Activated CD8-positive, alpha-beta T cell treated with anti-CD3 and anti-CD28 coated beads for 36 hours (primary cell): ENCODE measurements around the gene IFNG-AS1. TPM values are rescaled to one million over a fixed set of nuclear protein-coding genes. Genes with fewer than 3 reads are reported as not detected.

ENCODE experiments used
- ATAC-seq: fragments of 200-7000 bp; cut with Tn5 transposase; one replicate; pipeline ENCODE4 v1.10.0; 2021; ENCODE audit warnings: mild to moderate bottlenecking, moderate library complexity
- CTCF ChIA-PET: fragments of 350-600 bp; sonication (Branson Sonifier 250); formaldehyde crosslinking; loops from one replicate; lab custom pipeline; 2021; ENCODE audit warnings: antibody characterized with exemption; lab: Charles Lee
- POLR2A ChIA-PET: fragments of 350-600 bp; sonication (Branson Sonifier 250); formaldehyde crosslinking; loops from one replicate; lab custom pipeline; 2021; ENCODE audit warnings: antibody characterized with exemption; lab: Charles Lee
- DNase-seq: peaks from one replicate; pipeline ENCODE4 v3.0.0-alpha.2; 2020
- H3K27ac Mint-ChIP-seq: one replicate; pipeline ENCODE4 v1.8.0; 2021; ENCODE audit warnings: mild to moderate bottlenecking, mixed read lengths
- H3K27me3 Mint-ChIP-seq: one replicate; pipeline ENCODE4 v1.8.0; 2021; ENCODE audit warnings: mixed read lengths
- H3K36me3 Mint-ChIP-seq: one replicate; pipeline ENCODE4 v1.8.0; 2021; ENCODE audit warnings: low read depth, mixed read lengths
- H3K4me1 Mint-ChIP-seq: one replicate; pipeline ENCODE4 v1.8.0; 2021; ENCODE audit warnings: low read depth, mixed read lengths
- H3K4me3 Mint-ChIP-seq: one replicate; pipeline ENCODE4 v1.8.0; 2021; ENCODE audit warnings: mild to moderate bottlenecking, moderate library complexity, mixed read lengths
- H3K9me3 Mint-ChIP-seq: one replicate; pipeline ENCODE4 v1.8.0; 2021; ENCODE audit warnings: mixed read lengths
- CTCF ChIP-seq: fragments of 200-600 bp; IDR thresholded peaks from one replicate; pipeline ENCODE4 v1.8.0; 2022; ENCODE audit warnings: antibody characterized with exemption, mild to moderate bottlenecking
- intact Hi-C: fragments of 100-400 bp; cut with micrococcal nuclease; formaldehyde crosslinking; loops from one replicate; pipeline ENCODE4 v1.10.0; 2022
- total RNA-seq, 2 experiments: library from RNA; stranded (reverse); gene quantifications; one replicate each; pipeline ENCODE4 v1.2.3, GENCODE V29; 2021

Gene IFNG-AS1
- total RNA-seq, 2 experiments from 2014 or later, result 0.25 TPM; not detected in 1

- Mint-ChIP-seq H3K27me3 (no peaks in the 10 kb centered on the region), H3K36me3 (no peaks in the 10 kb centered on the region), H3K9me3 (peaks cover 3% of the 10 kb centered on the region), H3K4me1 (no peaks in the 10 kb centered on the region), H3K27ac (no peak overlapping the region), H3K4me3 (no peak overlapping the region)
- ChIA-PET CTCF (interaction anchor here (1.0 kb wide), 1 partner anchor 18 kb away, joined by 4 read pairs; no protein-coding TSS in a partner anchor), POLR2A (no interaction called here)
- DNase-seq, result no peak
- TF ChIP-seq CTCF, result no peak
- intact Hi-C loops, result no loop called here
- ATAC-seq, result no peak
Observed at GRCh38 chr12:67964456-67964855, 24.8 kb upstream of the IFNG-AS1 start.

- ATAC-seq (no peak), DNase-seq (no peak)
- H3K9me3 Mint-ChIP-seq, result no peaks in the 10 kb centered on the region
- H3K27ac Mint-ChIP-seq, result no peak overlapping the region
- H3K4me1 Mint-ChIP-seq, result no peaks in the 10 kb centered on the region
- intact Hi-C loops, result no loop called here
- no peak overlapping the region for H3K4me3 Mint-ChIP-seq
- H3K36me3 Mint-ChIP-seq, result no peaks in the 10 kb centered on the region
- ChIA-PET CTCF (interaction anchor here (0.9 to 2.2 kb wide), 2 partner anchors 24 to 126 kb away, joined by 3 to 8 read pairs; no protein-coding TSS in a partner anchor), POLR2A (no interaction called here)
- no peak for TF ChIP-seq CTCF
- no peaks in the 10 kb centered on the region for H3K27me3 Mint-ChIP-seq
Observed at GRCh38 chr12:67966560-67966959, 22.7 kb upstream of the IFNG-AS1 start.

GRCh38 chr12:67968321-67968720, 20.9 kb upstream of the IFNG-AS1 start:
- H3K36me3 Mint-ChIP-seq, result no peaks in the 10 kb centered on the region
- intact Hi-C loops, result no loop called here
- no peak overlapping the region for H3K27ac Mint-ChIP-seq
- H3K4me3 Mint-ChIP-seq, result no peak overlapping the region
- POLR2A ChIA-PET, result no interaction called here
- no peak for DNase-seq
- CTCF ChIA-PET, result interaction anchor here (1.4 kb wide), 2 partner anchors 15 to 23 kb away, joined by 3 read pairs; no protein-coding TSS in a partner anchor
- no peaks in the 10 kb centered on the region for H3K9me3 Mint-ChIP-seq
- H3K27me3 Mint-ChIP-seq, result no peaks in the 10 kb centered on the region
- ATAC-seq, result no peak
- TF ChIP-seq CTCF, result no peak
- no peaks in the 10 kb centered on the region for H3K4me1 Mint-ChIP-seq

GRCh38 chr12:67968725-67969124, 20.5 kb upstream of the IFNG-AS1 start:
- Mint-ChIP-seq H3K36me3 (no peaks in the 10 kb centered on the region), H3K4me1 (no peaks in the 10 kb centered on the region), H3K4me3 (no peak overlapping the region), H3K27ac (no peak overlapping the region), H3K27me3 (no peaks in the 10 kb centered on the region), H3K9me3 (no peaks in the 10 kb centered on the region)
- ChIA-PET CTCF (interaction anchor here (1.4 kb wide), 2 partner anchors 15 to 23 kb away, joined by 3 read pairs; no protein-coding TSS in a partner anchor), POLR2A (interaction anchor here (0.5 kb wide), 1 partner anchor 1368 kb away, joined by 3 read pairs; no protein-coding TSS in a partner anchor)
- intact Hi-C loops, result no loop called here
- ATAC-seq (no peak), DNase-seq (no peak)
- TF ChIP-seq CTCF, result no peak

- Mint-ChIP-seq H3K27me3 (no peaks in the 10 kb centered on the region), H3K36me3 (no peaks in the 10 kb centered on the region), H3K4me1 (no peaks in the 10 kb centered on the region), H3K27ac (no peak overlapping the region), H3K4me3 (no peak overlapping the region), H3K9me3 (no peaks in the 10 kb centered on the region)
- intact Hi-C loops, result no loop called here
- DNase-seq, result no peak
- CTCF ChIA-PET, result interaction anchor here (0.7 to 1.4 kb wide), 3 partner anchors 14 to 98 kb away, joined by 3 read pairs; no protein-coding TSS in a partner anchor
- POLR2A ChIA-PET, result interaction anchor here (0.5 kb wide), 1 partner anchor 1368 kb away, joined by 3 read pairs; no protein-coding TSS in a partner anchor
- TF ChIP-seq CTCF, result no peak
- ATAC-seq, result no peak
Observed at GRCh38 chr12:67969134-67969802, 20.0 kb upstream of the IFNG-AS1 start.
